Prostate gland (tissue), 2 donors: ENCODE data around the gene OPRD1.

Experiments
- CTCF ChIP-seq, 4 experiments: fragments of 200-600 bp in 2 of 4; fragments of 450-650 bp in 2 of 4; sonication (generic) in 2 of 4; IDR thresholded peaks; 1 replicate in 3 of 4; 2 replicates in 1 of 4; pipeline ENCODE4 v1.5.1; 2016 to 2019; ENCODE audit warnings: antibody characterized with exemption in 4 of 4, mild to moderate bottlenecking in 2 of 4, moderate library complexity in 2 of 4
- POLR2A ChIP-seq: fragments of 450-650 bp; IDR thresholded peaks from one replicate; pipeline ENCODE4 v1.6.1; 2016; ENCODE audit warnings: antibody characterized with exemption, mild to moderate bottlenecking
- POLR2AphosphoS5 ChIP-seq: sonication (generic); formaldehyde crosslinking; IDR thresholded peaks from one replicate; pipeline ENCODE4 v1.6.1; 2017; ENCODE audit warnings: antibody characterized with exemption

- TF ChIP-seq CTCF (IDR thresholded peaks at IDR 0.05), result no peak
- no peak for TF ChIP-seq POLR2A
- TF ChIP-seq POLR2AphosphoS5, result no peak
Observed at GRCh38 chr1:28783363-28783762, 28.6 kb upstream of the OPRD1 start.
